Upper lobe of left lung (tissue), 4 donors: ENCODE data around the gene LHX3.

Experiments used
- EP300 ChIP-seq, 4 donors: sonication (generic); formaldehyde crosslinking; IDR thresholded peaks; one replicate each; pipeline ENCODE4 v1.5.1; 2017; ENCODE audit warnings: antibody characterized with exemption in 4 of 4, control low read depth in 2 of 4
- POLR2A ChIP-seq, 4 donors: fragments of 450-650 bp; IDR thresholded peaks; one replicate each; pipeline ENCODE4 v1.5.1; 2016 to 2017; ENCODE audit warnings: antibody characterized with exemption in 4 of 4, mild to moderate bottlenecking in 2 of 4
- POLR2AphosphoS5 ChIP-seq, 2 donors: sonication (generic); formaldehyde crosslinking; IDR thresholded peaks; one replicate each; pipeline ENCODE4 v1.5.1; 2017; ENCODE audit warnings: antibody characterized with exemption in 2 of 2
- TF ChIP-seq, protein P1 (sequence below), 6 experiments: fragments of 450-650 bp in 4 of 6; fragments of 200-600 bp in 2 of 6; sonication (generic) in 2 of 6; IDR thresholded peaks; one replicate each; pipeline ENCODE4 v1.5.1; 2016 to 2019; ENCODE audit warnings: antibody characterized with exemption in 6 of 6

DNA sequence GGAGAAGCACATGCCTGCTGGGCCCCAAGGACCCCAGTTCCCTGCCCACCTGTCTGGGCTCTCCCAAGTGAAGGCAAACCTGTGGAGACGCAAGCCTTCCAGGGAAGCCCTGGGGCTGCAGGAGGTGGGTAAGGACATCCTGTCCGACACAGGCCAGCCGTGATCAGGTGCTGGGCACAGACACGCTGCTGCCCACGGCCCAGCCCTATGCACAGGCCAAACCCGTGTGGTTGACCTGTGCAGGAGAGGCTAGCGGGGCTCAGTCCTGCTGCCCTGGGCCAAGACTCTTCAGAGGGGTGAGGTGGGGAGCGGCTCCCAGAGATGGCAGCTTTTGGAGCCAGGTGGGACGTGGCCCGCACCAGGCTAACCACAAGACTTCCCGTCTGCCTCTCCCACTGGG, 14.3 kb downstream of the LHX3 start:
- TF ChIP-seq, protein P1, sequence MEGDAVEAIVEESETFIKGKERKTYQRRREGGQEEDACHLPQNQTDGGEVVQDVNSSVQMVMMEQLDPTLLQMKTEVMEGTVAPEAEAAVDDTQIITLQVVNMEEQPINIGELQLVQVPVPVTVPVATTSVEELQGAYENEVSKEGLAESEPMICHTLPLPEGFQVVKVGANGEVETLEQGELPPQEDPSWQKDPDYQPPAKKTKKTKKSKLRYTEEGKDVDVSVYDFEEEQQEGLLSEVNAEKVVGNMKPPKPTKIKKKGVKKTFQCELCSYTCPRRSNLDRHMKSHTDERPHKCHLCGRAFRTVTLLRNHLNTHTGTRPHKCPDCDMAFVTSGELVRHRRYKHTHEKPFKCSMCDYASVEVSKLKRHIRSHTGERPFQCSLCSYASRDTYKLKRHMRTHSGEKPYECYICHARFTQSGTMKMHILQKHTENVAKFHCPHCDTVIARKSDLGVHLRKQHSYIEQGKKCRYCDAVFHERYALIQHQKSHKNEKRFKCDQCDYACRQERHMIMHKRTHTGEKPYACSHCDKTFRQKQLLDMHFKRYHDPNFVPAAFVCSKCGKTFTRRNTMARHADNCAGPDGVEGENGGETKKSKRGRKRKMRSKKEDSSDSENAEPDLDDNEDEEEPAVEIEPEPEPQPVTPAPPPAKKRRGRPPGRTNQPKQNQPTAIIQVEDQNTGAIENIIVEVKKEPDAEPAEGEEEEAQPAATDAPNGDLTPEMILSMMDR (IDR thresholded peaks at IDR 0.05) = no peak
- TF ChIP-seq POLR2A (IDR thresholded peaks at IDR 0.05) (no peak), EP300 (IDR thresholded peaks at IDR 0.05) (no peak), POLR2AphosphoS5 (IDR thresholded peaks at IDR 0.05) (no peak)
